Midbrain (tissue), 1 donor: Measurements from ENCODE around the gene MEIOB.
"Not testable (repeated sequence)": the region's sequence is repeated elsewhere in the genome, so short reads cannot be mapped to it uniquely, and the experiment has no call there.

Experiments
- DNase-seq: peaks from one replicate; lab custom pipeline; 2025; lab: John Stamatoyannopoulos, UW

Gene MEIOB

GRCh38 chr16:1815461-1815860, 56.5 kb downstream of the MEIOB start:
- DNase-seq, result no peak

GRCh38 chr16:1812732-1813163, 59.2 kb downstream of the MEIOB start:
- peak; percentile 0 for DNase-seq

- no peak for DNase-seq
Observed at GRCh38 chr16:1810536-1810935, 61.4 kb downstream of the MEIOB start.

- DNase-seq, result no peak
Observed at GRCh38 chr16:1810106-1810505, 61.9 kb downstream of the MEIOB start.

GRCh38 chr16:1809281-1809801, 62.6 kb downstream of the MEIOB start:
- no peak for DNase-seq

GRCh38 chr16:1808691-1809090, 63.3 kb downstream of the MEIOB start:
- no peak for DNase-seq

GRCh38 chr16:1807626-1808025, 64.3 kb downstream of the MEIOB start:
- DNase-seq, result no peak

- DNase-seq, result no peak
Observed at GRCh38 chr16:1800701-1801100, 71.3 kb downstream of the MEIOB start.

- not testable (repeated sequence) for DNase-seq
Observed at GRCh38 chr16:1799263-1799662, 72.7 kb downstream of the MEIOB start.

GRCh38 chr16:1794908-1795666, 76.9 kb downstream of the MEIOB start:
- no peak for DNase-seq

GRCh38 chr16:1794221-1794871, 77.6 kb downstream of the MEIOB start:
- no peak for DNase-seq

- no peak for DNase-seq
Observed at GRCh38 chr16:1793578-1794220, 78.3 kb downstream of the MEIOB start, which contains the start of gene IGFALS. Gene IGFALS (minus strand): TSS chr16:1793705. CDS start chr16:1793652, 53 bp downstream.

GRCh38 chr16:1792836-1793577, 79.0 kb downstream of the MEIOB start:
- no peak for DNase-seq

GRCh38 chr16:1791943-1792812, 79.8 kb downstream of the MEIOB start:
- DNase-seq, result no peak

- no peak for DNase-seq
Observed at GRCh38 chr16:1791256-1791942, 80.6 kb downstream of the MEIOB start.

- no peak for DNase-seq
Observed at GRCh38 chr16:1790611-1791255, 81.2 kb downstream of the MEIOB start.

- DNase-seq, result no peak
Observed at GRCh38 chr16:1790261-1790610, 81.7 kb downstream of the MEIOB start.

- no peak for DNase-seq
Observed at GRCh38 chr16:1789643-1790045, 82.3 kb downstream of the MEIOB start.

GRCh38 chr16:1788708-1789100, 83.3 kb downstream of the MEIOB start:
- no peak for DNase-seq
